ENCODE data around the gene TMSB10.
A peak's percentile ranks its signal among the peaks of the same experiment; 100 is the strongest.

The TMSB10 gene

DNA sequence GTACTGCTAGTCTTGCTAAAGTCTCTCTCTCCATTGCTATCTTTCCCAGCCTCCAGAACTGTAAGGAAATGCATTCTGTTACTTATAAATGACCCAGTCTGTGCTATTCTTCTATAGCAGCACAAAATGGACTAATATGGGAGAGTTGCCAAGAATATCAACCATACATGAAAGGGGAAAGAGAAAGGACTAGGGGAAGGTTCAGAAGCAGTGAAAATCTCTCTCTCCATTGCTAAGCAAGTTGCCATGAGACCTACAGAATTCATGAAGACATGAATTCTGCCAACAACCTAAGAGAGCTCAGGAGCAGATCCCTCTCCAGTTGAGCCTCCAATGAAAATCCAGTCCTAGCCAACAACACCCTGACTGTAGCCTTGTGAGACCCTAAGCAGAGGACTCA is 21.0 kb upstream of the TMSB10 start:
- no peak overlapping the region for H3K4me3 ChIP-seq (ENCODE audit: low read length)
- TF ChIP-seq ZNF274 (IDR thresholded peaks at IDR 0.05; ENCODE audit: low read depth, low read length), result no peak

DNA sequence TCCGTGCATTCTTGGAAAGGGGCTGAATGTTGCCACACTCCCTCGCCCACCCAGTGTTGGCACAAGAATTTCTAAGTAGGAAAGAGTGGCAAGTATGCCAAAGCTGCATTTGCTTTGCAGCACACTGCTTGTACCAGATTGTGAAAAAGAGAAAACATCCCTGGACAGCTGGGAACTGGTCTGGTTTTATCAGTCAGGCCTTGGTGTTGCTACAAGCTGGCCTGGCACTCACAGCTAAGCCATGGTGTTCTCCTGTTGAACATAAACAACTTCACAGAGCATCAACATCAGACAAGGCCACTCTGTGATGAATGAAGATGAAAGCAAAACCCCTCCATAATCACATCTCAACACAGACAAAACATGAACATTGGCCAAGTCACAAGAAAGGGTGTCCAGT is 20.3 kb upstream of the TMSB10 start:
- TF ChIP-seq ZNF274 (IDR thresholded peaks at IDR 0.05; ENCODE audit: low read depth, low read length), result no peak

DNA sequence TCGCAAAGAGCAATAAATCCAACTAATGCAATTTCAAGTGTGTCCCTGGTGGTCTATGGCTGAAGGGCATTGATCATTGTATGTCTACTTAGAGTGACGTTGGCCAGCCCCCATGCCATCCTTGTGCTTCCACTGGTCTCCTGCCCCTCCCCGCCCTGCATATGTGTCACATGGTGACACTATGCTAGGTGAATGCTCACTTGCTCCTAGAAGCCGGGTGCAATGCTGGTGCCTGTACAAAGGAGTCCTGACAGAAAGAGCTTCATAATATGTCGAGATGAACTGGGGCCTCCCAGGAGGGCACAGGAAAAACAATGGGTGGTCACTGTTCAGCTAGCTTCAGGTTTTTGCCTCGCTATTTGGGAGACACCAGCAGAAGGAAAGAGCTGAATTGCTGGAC is 18.7 kb upstream of the TMSB10 start:
- no peak for TF ChIP-seq ZNF274 (IDR thresholded peaks at IDR 0.05; ENCODE audit: low read depth, low read length)

More for the DNA sequence above, 20.3 kb upstream of the TMSB10 start:
- no peak overlapping the region for H3K4me3 ChIP-seq (ENCODE audit: low read length)

DNA sequence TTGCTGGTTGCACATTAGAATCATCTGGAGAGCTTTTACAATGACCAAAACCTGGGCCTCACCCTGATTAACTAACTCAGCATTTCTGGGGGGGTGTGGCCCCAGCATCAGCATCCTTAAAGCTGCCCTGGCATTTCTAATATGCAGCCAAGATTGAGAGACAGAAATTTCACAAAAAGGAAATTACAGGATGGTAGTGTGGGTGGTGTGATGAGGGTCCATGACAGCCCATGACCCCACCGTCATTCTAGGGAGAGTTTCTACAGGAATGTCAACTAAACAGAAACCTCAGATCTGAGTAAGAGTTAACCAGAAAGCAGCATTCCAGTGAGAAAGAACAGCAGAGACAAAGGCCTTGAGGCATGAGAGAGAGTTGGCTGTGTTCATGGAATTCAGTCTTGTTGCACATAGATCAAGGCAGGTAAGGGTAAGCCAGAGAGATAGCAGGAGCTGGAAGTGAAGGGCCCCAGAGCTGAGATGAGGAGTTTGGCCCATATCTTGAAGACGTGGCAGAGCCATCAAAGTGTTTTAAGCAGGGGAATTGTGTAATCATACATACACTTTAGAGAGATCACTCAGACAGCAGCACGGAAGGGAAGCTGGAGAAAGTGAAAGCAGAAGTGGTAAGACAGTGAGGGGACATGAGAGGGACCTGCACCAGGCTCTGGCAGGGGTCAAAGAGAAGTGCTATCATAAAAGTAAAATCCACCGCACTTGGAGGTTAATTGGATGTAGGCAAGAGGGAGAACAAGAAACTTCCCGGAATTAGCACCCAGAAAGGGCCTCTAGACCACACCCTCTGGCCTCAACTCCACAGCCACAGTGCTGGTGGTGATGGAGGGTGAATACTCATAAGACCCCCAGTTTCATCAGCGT is 16.8 kb upstream of the TMSB10 start:
- no peak for TF ChIP-seq ZNF274 (IDR thresholded peaks at IDR 0.05; ENCODE audit: low read depth, low read length)
- H3K4me3 ChIP-seq (ENCODE audit: low read length), result peak overlapping the region; percentile 27; the same call in 1 of the 2 replicates

More for the DNA sequence above, 18.7 kb upstream of the TMSB10 start:
- H3K4me3 ChIP-seq (ENCODE audit: low read length), result no peak overlapping the region

DNA sequence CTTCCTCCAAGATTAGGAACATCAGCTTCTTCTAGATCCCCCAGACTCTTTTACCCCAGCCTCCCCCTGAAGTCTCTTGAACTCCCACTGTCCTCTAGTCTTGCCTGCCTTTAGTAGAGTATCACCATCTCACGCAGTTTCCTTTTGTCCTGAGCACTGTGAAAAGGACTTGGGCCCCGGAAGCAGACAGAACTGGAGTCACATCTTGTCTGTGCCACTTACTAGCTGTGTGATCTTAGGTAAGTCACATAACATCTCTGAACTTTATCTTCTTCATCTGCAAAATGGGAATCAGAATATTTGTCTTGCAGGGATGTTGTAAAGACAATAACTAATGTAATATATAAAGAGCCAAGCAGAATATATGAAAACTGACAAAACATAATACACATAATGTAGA is 16.1 kb upstream of the TMSB10 start:
- no peak for TF ChIP-seq ZNF274 (IDR thresholded peaks at IDR 0.05; ENCODE audit: low read depth, low read length)
- peak overlapping the region; percentile 27; the same call in 1 of the 2 replicates for H3K4me3 ChIP-seq (ENCODE audit: low read length)

DNA sequence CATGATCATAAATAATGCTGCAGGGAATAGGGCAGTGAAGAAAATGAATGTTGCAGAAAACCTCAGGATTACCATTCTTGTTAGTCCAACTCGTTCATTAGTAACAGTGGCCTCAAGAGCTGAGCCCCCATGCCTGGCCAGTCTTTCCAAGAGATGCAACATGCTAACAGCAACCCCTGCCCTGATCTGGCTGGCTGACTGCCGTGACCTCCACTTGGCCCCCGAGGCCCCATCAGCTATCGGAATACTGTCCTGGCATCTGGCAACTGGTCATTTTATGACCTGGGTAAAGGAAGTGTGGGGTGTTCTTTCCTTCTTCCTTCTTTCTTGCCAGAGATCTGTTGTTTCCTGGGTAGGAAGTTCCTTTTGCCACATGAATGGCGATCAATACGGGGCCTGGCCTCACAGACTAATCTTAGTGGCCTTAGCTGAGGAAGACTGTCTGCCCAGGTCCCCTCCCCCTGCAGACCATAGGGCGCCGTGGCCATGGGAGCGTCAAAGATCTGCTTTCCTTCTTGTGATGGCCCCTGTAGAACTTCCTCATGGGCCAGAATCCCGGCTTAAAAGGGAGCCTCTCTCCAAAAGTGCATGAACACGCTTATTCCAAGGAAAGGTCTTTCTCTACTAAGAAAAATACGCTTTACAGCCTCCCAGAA is 14.0 kb upstream of the TMSB10 start:
- no peak for TF ChIP-seq ZNF274 (IDR thresholded peaks at IDR 0.05; ENCODE audit: low read depth, low read length)
- no peak overlapping the region for H3K4me3 ChIP-seq (ENCODE audit: low read length)

DNA sequence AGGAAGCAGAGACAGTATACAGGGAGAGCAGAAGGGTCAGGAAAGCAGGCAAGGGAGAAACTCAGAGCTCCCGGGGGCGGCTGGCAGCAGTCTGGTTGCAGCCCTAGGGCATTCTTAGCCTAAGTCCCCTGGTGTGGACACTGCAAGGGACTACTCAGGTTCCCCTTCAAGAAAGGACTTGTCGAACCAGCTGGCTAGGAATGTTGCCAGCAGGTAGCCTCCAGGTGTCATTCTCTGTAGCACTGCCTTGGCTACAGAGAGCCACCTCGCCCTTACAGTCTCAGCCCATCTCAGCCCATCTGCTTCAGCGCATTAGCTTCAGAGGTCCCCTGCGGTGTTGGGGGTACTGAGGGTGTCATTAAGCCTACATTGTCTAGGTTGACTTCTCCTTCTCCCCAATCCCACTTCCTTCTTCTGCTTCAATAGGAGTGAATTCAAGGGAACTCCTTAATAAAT is 11.3 kb upstream of the TMSB10 start:
- no peak overlapping the region for H3K4me3 ChIP-seq (ENCODE audit: low read length)
- no peak for TF ChIP-seq ZNF274 (IDR thresholded peaks at IDR 0.05; ENCODE audit: low read depth, low read length)

DNA sequence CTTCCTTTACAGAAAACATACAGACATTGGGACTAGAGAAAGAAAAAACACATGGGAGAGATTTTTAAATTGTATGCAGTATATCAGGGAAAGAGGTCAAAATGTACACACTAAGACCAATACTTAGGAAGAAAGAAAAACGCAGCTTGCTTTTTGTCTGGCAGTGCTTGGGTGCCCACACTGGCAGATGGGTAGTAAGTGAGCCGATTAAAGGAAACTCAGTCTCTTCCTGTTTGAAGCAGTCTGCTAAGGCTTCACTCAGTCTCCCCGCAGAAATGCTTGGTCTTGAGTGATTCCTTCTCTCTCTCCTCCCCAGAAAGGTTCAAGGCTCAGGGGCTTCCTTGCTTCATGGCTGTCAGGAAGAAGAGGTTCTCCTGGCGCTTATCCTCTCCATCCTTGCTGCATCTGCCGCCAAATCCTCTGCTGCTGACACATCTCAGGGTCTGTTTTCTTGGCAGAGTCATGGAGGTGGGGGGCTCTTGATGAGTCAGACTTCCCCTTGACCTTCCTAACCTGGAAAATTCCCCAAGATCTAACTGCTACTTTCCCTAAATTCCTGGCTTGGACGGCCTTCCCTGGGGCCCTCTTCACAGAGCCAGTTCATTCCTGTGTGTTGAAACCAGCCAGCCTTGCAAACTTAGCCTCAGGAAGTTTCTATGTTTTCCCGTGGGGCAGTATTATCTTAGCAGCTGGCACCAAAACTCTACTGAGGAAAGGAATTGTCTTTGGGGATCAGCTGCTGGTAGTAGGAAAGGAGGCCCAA is 10.5 kb upstream of the TMSB10 start:
- no peak for TF ChIP-seq ZNF274 (IDR thresholded peaks at IDR 0.05; ENCODE audit: low read depth, low read length)
- H3K4me3 ChIP-seq (ENCODE audit: low read length), result no peak overlapping the region

DNA sequence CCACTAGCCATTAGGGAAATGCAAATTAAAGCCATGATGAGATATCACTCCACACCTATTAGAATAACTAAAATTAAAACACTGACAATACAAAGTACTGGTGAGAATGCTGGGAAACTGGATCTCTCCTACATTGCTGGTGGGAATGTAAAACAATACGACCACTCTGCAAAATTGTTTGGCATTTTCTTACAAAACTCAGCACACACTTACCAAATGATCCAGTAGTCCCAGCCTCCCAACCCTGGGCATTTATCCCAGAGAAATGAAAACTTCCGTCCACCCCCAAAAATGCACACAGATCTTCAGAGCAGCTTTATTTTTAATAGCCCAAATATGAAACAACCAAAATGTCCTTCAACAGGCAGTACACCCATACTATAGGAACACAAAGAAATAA is 8.9 kb upstream of the TMSB10 start:
- H3K4me3 ChIP-seq (ENCODE audit: low read length), result no peak overlapping the region
- TF ChIP-seq ZNF274 (IDR thresholded peaks at IDR 0.05; ENCODE audit: low read depth, low read length), result no peak

DNA sequence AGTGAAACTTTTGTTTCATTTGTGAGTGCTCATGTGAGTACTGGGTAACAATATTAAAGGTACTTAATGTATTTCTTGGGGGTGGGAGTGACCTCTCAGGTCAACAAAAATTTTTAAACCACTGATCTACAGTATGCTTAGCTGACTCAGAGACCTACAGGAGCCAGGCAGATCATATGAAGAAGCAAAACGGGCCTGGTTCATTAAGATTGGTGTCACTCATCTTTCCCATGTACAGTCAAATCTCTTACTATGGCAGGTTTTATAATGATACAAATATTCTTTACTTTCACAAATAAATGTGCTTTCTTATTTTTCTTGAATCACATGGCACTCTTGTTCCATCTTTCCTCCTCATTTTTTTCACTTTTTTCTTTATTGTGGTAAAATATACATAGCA is 7.7 kb upstream of the TMSB10 start:
- TF ChIP-seq ZNF274 (IDR thresholded peaks at IDR 0.05; ENCODE audit: low read depth, low read length), result no peak
- H3K4me3 ChIP-seq (ENCODE audit: low read length), result no peak overlapping the region

DNA sequence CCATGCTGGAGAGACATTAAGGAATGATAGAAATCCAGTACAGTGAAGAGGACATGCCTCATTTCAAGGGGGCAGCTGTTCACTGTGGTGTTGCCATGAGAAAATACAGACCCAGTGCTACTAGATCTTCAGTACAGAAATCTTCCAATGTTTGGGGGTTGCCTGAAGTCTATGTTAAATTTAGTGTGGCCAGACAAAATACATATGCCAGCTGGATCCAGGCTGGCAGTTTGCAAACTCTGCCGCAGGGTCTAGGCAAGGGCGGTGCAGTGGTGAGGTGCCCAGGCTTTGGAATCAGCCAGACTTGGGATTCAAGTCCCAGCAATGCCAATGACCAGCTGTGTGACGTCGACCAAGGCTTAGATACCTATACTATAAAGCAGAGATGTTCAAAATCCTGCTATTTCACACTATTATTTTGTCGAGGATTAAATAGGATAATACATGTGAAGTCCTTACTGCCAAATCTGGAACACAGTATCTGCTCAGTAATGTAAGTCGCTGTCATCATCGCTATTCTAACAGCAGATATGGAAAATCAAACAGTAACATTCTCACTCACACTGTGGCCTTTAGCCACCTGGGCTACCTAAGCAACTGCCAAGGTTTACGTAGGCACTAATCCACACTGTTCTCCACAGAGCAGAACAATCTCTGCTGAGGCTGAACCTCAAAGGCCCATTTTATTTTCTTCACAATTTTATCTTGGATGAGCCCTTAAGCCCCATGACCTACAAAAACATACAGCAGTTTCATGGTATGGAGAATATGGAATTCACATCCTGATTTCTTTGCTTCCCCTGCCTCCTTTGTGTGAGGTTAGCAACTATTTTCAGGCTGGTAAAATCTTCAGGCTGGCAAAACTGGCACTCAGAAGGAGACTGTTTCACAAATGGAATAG is 5.9 kb upstream of the TMSB10 start:
- no peak overlapping the region for H3K4me3 ChIP-seq (ENCODE audit: low read length)
- no peak for TF ChIP-seq ZNF274 (IDR thresholded peaks at IDR 0.05; ENCODE audit: low read depth, low read length)

DNA sequence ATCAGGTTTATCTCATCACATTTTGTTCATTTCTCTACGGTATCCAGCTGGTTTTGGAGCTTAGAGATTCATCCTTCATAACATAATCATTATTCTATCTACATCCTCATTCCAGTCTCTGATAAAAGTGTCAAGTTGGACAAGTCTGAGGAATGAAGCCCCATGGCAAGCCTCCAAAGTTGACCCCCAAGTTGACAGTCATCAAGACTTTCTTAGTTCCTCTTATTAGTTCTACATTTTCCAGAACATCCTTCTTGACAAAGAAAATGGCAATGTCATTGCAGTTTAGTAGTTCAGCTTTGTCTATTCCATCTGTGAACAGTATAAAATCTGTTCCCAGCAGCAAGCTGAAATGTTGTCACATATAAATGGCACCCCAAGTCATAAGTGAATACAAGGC is 4.5 kb upstream of the TMSB10 start:
- H3K4me3 ChIP-seq (ENCODE audit: low read length), result no peak overlapping the region
- TF ChIP-seq ZNF274 (IDR thresholded peaks at IDR 0.05; ENCODE audit: low read depth, low read length), result no peak

DNA sequence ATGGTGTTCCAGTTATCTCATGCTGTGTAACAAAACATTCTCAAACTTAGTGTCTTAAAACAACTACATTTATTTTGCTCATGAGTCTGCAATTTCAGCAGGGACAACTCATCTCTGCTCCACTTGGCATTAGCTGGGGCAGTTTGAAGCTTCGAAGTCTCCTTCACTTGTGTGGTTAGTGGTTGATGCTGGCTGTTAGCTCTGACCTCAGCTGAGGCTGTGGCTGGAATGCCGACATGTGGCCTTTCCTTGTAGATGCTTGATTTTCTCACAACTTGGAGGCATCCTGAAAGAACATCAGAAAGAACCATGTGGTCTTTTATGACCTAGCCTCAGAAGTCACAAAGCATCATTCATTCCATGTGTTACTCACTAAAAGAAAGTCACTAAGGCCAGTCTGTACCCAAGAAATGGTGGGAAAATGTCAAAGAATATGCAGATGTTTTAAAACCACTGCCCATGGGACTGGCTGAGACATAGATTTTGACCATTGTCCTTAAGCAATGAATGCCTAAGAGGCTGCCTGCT is 3.8 kb upstream of the TMSB10 start:
- no peak overlapping the region for H3K4me3 ChIP-seq (ENCODE audit: low read length)
- TF ChIP-seq ZNF274 (IDR thresholded peaks at IDR 0.05; ENCODE audit: low read depth, low read length), result no peak
